ENCODE data around the gene SULT6B1.
A peak's percentile ranks its signal among the peaks of the same experiment; 100 is the strongest.
"Not testable (repeated sequence)": the region's sequence is repeated elsewhere in the genome, so short reads cannot be mapped to it uniquely, and the experiment has no call there.

SULT6B1 gene

GRCh38 chr2:37188570-37188969 lies at the start of gene SULT6B1:
TSS of gene SULT6B1 (minus strand) at chr2:37188670. CDS start at chr2:37188640, 30 bp downstream.
- Histone ChIP-seq H3K36me3 (ENCODE audit: control insufficient read depth, insufficient read depth, low read length, severe bottlenecking) (no peaks in the 10 kb centered on the region), H3K9ac (ENCODE audit: low read length) (no peak within 1 kb of the TSS), H3K4me1 (ENCODE audit: control insufficient read depth, insufficient read depth, low read length) (peaks cover 17% of the 10 kb centered on the region), H3K9me3 (ENCODE audit: control insufficient read depth, low read length) (no peaks in the 10 kb centered on the region), H3K27me3 (replicated peaks; ENCODE audit: control insufficient read depth, insufficient read depth, low read length) (no peaks in the 10 kb centered on the region), H3K4me3 (ENCODE audit: low read length) (no peak within 1 kb of the TSS)
- no peak for DNase-seq (ENCODE audit: low read depth)

- no peak for DNase-seq (ENCODE audit: low read depth)
- peak overlapping the region; percentile 94 for H3K4me3 ChIP-seq (ENCODE audit: low read length)
- H3K27me3 ChIP-seq (replicated peaks; ENCODE audit: control insufficient read depth, insufficient read depth, low read length): no peaks in the 10 kb centered on the region
- peak overlapping the region; percentile 97 for H3K9ac ChIP-seq (ENCODE audit: low read length)
- peaks cover 26% of the 10 kb centered on the region for H3K4me1 ChIP-seq (ENCODE audit: control insufficient read depth, insufficient read depth, low read length)
- H3K9me3 ChIP-seq (ENCODE audit: control insufficient read depth, low read length): no peaks in the 10 kb centered on the region
- H3K36me3 ChIP-seq (ENCODE audit: control insufficient read depth, insufficient read depth, low read length, severe bottlenecking): peaks cover 16% of the 10 kb centered on the region
Measured at GRCh38 chr2:37232131-37232933, 43.9 kb upstream of the SULT6B1 start.

- peak; percentile 98 for DNase-seq (ENCODE audit: low read depth)
- Histone ChIP-seq H3K4me3 (ENCODE audit: low read length) (peak within 1 kb of the TSS; percentile 94), H3K9ac (ENCODE audit: low read length) (peak within 1 kb of the TSS; percentile 97), H3K27me3 (replicated peaks; ENCODE audit: control insufficient read depth, insufficient read depth, low read length) (no peaks in the 10 kb centered on the region), H3K9me3 (ENCODE audit: control insufficient read depth, low read length) (no peaks in the 10 kb centered on the region), H3K4me1 (ENCODE audit: control insufficient read depth, insufficient read depth, low read length) (peaks cover 26% of the 10 kb centered on the region), H3K36me3 (ENCODE audit: control insufficient read depth, insufficient read depth, low read length, severe bottlenecking) (peaks cover 22% of the 10 kb centered on the region)
Measured at GRCh38 chr2:37231241-37232130, 43.0 kb upstream of the SULT6B1 start, which contains the start of the genes CEBPZ and NDUFAF7. TSS of gene CEBPZ (minus strand) at chr2:37231596. CDS start at chr2:37231567, 29 bp downstream. TSS of gene NDUFAF7 (plus strand) at chr2:37231658. CDS start at chr2:37231706, 48 bp downstream.

- H3K4me1 ChIP-seq (ENCODE audit: control insufficient read depth, insufficient read depth, low read length): peaks cover 26% of the 10 kb centered on the region
- H3K9ac ChIP-seq (ENCODE audit: low read length): peak overlapping the region; percentile 97
- peak; percentile 42 for DNase-seq (ENCODE audit: low read depth)
- no peaks in the 10 kb centered on the region for H3K9me3 ChIP-seq (ENCODE audit: control insufficient read depth, low read length)
- peaks cover 26% of the 10 kb centered on the region for H3K36me3 ChIP-seq (ENCODE audit: control insufficient read depth, insufficient read depth, low read length, severe bottlenecking)
- no peaks in the 10 kb centered on the region for H3K27me3 ChIP-seq (replicated peaks; ENCODE audit: control insufficient read depth, insufficient read depth, low read length)
- peak overlapping the region; percentile 94 for H3K4me3 ChIP-seq (ENCODE audit: low read length)
Measured at GRCh38 chr2:37230581-37230980, 42.1 kb upstream of the SULT6B1 start.

- no peaks in the 10 kb centered on the region for H3K9me3 ChIP-seq (ENCODE audit: control insufficient read depth, low read length)
- no peaks in the 10 kb centered on the region for H3K27me3 ChIP-seq (replicated peaks; ENCODE audit: control insufficient read depth, insufficient read depth, low read length)
- H3K9ac ChIP-seq (ENCODE audit: low read length): no peak overlapping the region
- H3K4me3 ChIP-seq (ENCODE audit: low read length): no peak overlapping the region
- no peak for DNase-seq (ENCODE audit: low read depth)
- peaks cover 26% of the 10 kb centered on the region for H3K36me3 ChIP-seq (ENCODE audit: control insufficient read depth, insufficient read depth, low read length, severe bottlenecking)
- peaks cover 26% of the 10 kb centered on the region for H3K4me1 ChIP-seq (ENCODE audit: control insufficient read depth, insufficient read depth, low read length)
Measured at GRCh38 chr2:37228788-37229187, 40.3 kb upstream of the SULT6B1 start.

- Histone ChIP-seq H3K9me3 (ENCODE audit: control insufficient read depth, low read length) (no peaks in the 10 kb centered on the region), H3K27me3 (replicated peaks; ENCODE audit: control insufficient read depth, insufficient read depth, low read length) (no peaks in the 10 kb centered on the region), H3K4me3 (ENCODE audit: low read length) (no peak overlapping the region), H3K36me3 (ENCODE audit: control insufficient read depth, insufficient read depth, low read length, severe bottlenecking) (peaks cover 41% of the 10 kb centered on the region), H3K4me1 (ENCODE audit: control insufficient read depth, insufficient read depth, low read length) (peaks cover 15% of the 10 kb centered on the region), H3K9ac (ENCODE audit: low read length) (no peak overlapping the region)
- DNase-seq (ENCODE audit: low read depth): no peak
Measured at GRCh38 chr2:37226863-37227262, 38.4 kb upstream of the SULT6B1 start.

GRCh38 chr2:37225129-37225528 lies 36.7 kb upstream of the SULT6B1 start:
- not testable (repeated sequence) for H3K27me3 ChIP-seq (replicated peaks; ENCODE audit: control insufficient read depth, insufficient read depth, low read length); DNase-seq (ENCODE audit: low read depth); H3K9ac ChIP-seq (ENCODE audit: low read length); H3K4me3 ChIP-seq (ENCODE audit: low read length); H3K4me1 ChIP-seq (ENCODE audit: control insufficient read depth, insufficient read depth, low read length); H3K9me3 ChIP-seq (ENCODE audit: control insufficient read depth, low read length)
- peaks cover 56% of the 10 kb centered on the region for H3K36me3 ChIP-seq (ENCODE audit: control insufficient read depth, insufficient read depth, low read length, severe bottlenecking)

- Histone ChIP-seq H3K4me3 (ENCODE audit: low read length) (no peak overlapping the region), H3K4me1 (ENCODE audit: control insufficient read depth, insufficient read depth, low read length) (no peaks in the 10 kb centered on the region), H3K9ac (ENCODE audit: low read length) (no peak overlapping the region), H3K9me3 (ENCODE audit: control insufficient read depth, low read length) (no peaks in the 10 kb centered on the region), H3K36me3 (ENCODE audit: control insufficient read depth, insufficient read depth, low read length, severe bottlenecking) (peaks cover 65% of the 10 kb centered on the region), H3K27me3 (replicated peaks; ENCODE audit: control insufficient read depth, insufficient read depth, low read length) (no peaks in the 10 kb centered on the region)
- no peak for DNase-seq (ENCODE audit: low read depth)
Measured at GRCh38 chr2:37224063-37224462, 35.6 kb upstream of the SULT6B1 start.

GRCh38 chr2:37223131-37223530 lies 34.7 kb upstream of the SULT6B1 start:
- Histone ChIP-seq H3K27me3 (replicated peaks; ENCODE audit: control insufficient read depth, insufficient read depth, low read length) (no peaks in the 10 kb centered on the region), H3K36me3 (ENCODE audit: control insufficient read depth, insufficient read depth, low read length, severe bottlenecking) (peaks cover 67% of the 10 kb centered on the region), H3K4me1 (ENCODE audit: control insufficient read depth, insufficient read depth, low read length) (no peaks in the 10 kb centered on the region), H3K9me3 (ENCODE audit: control insufficient read depth, low read length) (no peaks in the 10 kb centered on the region), H3K4me3 (ENCODE audit: low read length) (no peak overlapping the region), H3K9ac (ENCODE audit: low read length) (no peak overlapping the region)
- DNase-seq (ENCODE audit: low read depth): no peak

- Histone ChIP-seq H3K9ac (ENCODE audit: low read length) (no peak overlapping the region), H3K4me3 (ENCODE audit: low read length) (no peak overlapping the region), H3K36me3 (ENCODE audit: control insufficient read depth, insufficient read depth, low read length, severe bottlenecking) (peaks cover 81% of the 10 kb centered on the region), H3K27me3 (replicated peaks; ENCODE audit: control insufficient read depth, insufficient read depth, low read length) (no peaks in the 10 kb centered on the region), H3K4me1 (ENCODE audit: control insufficient read depth, insufficient read depth, low read length) (peaks cover 5% of the 10 kb centered on the region), H3K9me3 (ENCODE audit: control insufficient read depth, low read length) (no peaks in the 10 kb centered on the region)
- no peak for DNase-seq (ENCODE audit: low read depth)
Measured at GRCh38 chr2:37219046-37219445, 30.6 kb upstream of the SULT6B1 start.

- Histone ChIP-seq H3K27me3 (replicated peaks; ENCODE audit: control insufficient read depth, insufficient read depth, low read length) (no peaks in the 10 kb centered on the region), H3K4me3 (ENCODE audit: low read length) (no peak overlapping the region), H3K36me3 (ENCODE audit: control insufficient read depth, insufficient read depth, low read length, severe bottlenecking) (peaks cover 89% of the 10 kb centered on the region), H3K4me1 (ENCODE audit: control insufficient read depth, insufficient read depth, low read length) (peaks cover 11% of the 10 kb centered on the region), H3K9ac (ENCODE audit: low read length) (no peak overlapping the region), H3K9me3 (ENCODE audit: control insufficient read depth, low read length) (no peaks in the 10 kb centered on the region)
- peak; percentile 19 for DNase-seq (ENCODE audit: low read depth)
Measured at GRCh38 chr2:37215250-37215649, 26.8 kb upstream of the SULT6B1 start.

Measured in adipocyte (in vitro differentiated cells).